Vagina (tissue), 2 donors: ENCODE results near the gene ECE1. TPM values are rescaled to one million over a fixed set of nuclear protein-coding genes. Genes with fewer than 3 reads are reported as not detected.

ENCODE experiments used
- DNase-seq, 2 donors: peaks; one replicate each; pipeline ENCODE4 v3.0.0-alpha.2; 2017; ENCODE audit errors: extremely low spot score in 2 of 2
- H3K27ac ChIP-seq: fragments of 200-600 bp; sonication (generic); one replicate; pipeline ENCODE4 v1.5.1; 2019
- H3K27me3 ChIP-seq: fragments of 200-600 bp; sonication (generic); one replicate; pipeline ENCODE4 v1.5.1; 2019
- H3K36me3 ChIP-seq, 2 donors: fragments of 200-600 bp; sonication (generic); one replicate each; pipeline ENCODE4 v1.5.1; 2017 to 2019
- H3K4me1 ChIP-seq: fragments of 200-600 bp; sonication (generic); one replicate; pipeline ENCODE4 v1.5.1; 2019
- H3K4me3 ChIP-seq, 2 donors: fragments of 200-600 bp; sonication (generic); 1 replicate in 1 of 2; 2 replicates in 1 of 2; pipeline ENCODE4 v1.5.1; 2016 to 2019
- H3K9me3 ChIP-seq: fragments of 200-600 bp; sonication (generic); one replicate; pipeline ENCODE4 v1.5.1; 2019
- POLR2A ChIP-seq, 2 donors: fragments of 450-650 bp; IDR thresholded peaks; one replicate each; pipeline ENCODE4 v1.6.1; 2017; ENCODE audit warnings: antibody characterized with exemption in 2 of 2, mild to moderate bottlenecking in 2 of 2, moderate library complexity in 2 of 2
- POLR2AphosphoS5 ChIP-seq, 2 donors: sonication (generic); formaldehyde crosslinking; IDR thresholded peaks; one replicate each; pipeline ENCODE4 v1.9.0; 2017; ENCODE audit warnings: antibody characterized with exemption in 2 of 2, mild to moderate bottlenecking in 2 of 2, low read depth in 1 of 2; ENCODE audit not compliant: insufficient read depth in 1 of 2
- intact Hi-C: fragments of 100-400 bp; cut with DNase I; formaldehyde crosslinking; loops from one replicate; pipeline ENCODE4 v1.15.1; 2023
- total RNA-seq: library from RNA; depleted of rRNA; stranded (reverse); fragments of >200 nt; gene quantifications from one replicate; pipeline ENCODE4 v1.2.3, GENCODE V29; 2016
- TF ChIP-seq, protein P1 (sequence below), 3 experiments: fragments of 450-650 bp in 2 of 3; fragments of 200-600 bp in 1 of 3; sonication (generic) in 1 of 3; IDR thresholded peaks; one replicate each; pipeline ENCODE4 v1.5.1; 2017 to 2019; ENCODE audit warnings: antibody characterized with exemption in 3 of 3, mild to moderate bottlenecking in 2 of 3, moderate library complexity in 2 of 3

ECE1 gene
- total RNA-seq, 1 donor from 2014 or later, result 93.8 TPM

DNA sequence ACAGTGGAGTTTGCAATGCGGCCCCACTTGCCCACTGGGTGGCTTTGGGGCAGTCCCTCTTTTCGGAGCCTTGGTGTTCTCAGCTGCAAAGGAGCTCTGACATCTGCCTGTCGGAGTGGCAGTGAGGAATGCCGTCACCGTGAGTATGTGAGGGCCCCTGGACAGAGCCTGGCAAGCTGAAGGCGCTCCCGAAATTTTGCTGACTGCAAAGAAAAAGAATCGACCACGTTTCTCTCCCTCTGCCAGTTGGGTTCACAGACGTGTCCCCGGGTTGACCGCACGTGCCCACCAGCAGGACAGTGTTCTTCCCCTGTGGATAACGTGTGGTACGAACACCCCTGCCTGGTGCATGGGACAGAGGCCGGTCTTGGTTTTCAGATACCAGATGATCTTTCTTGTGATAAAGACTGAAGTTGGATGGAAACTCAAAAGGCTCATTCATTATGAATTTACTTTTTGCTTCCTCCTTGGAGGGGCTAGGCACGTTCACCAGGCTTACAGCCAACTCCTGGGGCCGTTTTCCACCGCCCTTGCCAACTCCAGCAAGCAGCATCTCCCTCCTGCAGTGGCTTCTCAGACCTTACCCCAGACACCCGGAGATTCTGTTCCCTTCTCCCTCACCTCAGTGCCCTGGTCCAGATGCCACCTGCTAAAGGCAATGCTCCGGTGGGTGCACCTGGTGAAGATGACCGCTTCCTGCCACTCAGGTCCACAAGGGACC lies 29.7 kb downstream of the ECE1 start:
- Histone ChIP-seq H3K27ac (peak overlapping the region; percentile 89), H3K36me3 (peaks cover 0 to 44% of the 10 kb centered on the region in 2 donors), H3K4me3 (no peak overlapping the region), H3K9me3 (no peaks in the 10 kb centered on the region), H3K27me3 (no peaks in the 10 kb centered on the region), H3K4me1 (peaks cover 80% of the 10 kb centered on the region)
- TF ChIP-seq POLR2AphosphoS5 (IDR thresholded peaks at IDR 0.05; ENCODE audit: insufficient read depth in 1 of 2, low read depth in 1 of 2) (no peak), POLR2A (IDR thresholded peaks at IDR 0.05) (no peak)
- TF ChIP-seq, protein P1, sequence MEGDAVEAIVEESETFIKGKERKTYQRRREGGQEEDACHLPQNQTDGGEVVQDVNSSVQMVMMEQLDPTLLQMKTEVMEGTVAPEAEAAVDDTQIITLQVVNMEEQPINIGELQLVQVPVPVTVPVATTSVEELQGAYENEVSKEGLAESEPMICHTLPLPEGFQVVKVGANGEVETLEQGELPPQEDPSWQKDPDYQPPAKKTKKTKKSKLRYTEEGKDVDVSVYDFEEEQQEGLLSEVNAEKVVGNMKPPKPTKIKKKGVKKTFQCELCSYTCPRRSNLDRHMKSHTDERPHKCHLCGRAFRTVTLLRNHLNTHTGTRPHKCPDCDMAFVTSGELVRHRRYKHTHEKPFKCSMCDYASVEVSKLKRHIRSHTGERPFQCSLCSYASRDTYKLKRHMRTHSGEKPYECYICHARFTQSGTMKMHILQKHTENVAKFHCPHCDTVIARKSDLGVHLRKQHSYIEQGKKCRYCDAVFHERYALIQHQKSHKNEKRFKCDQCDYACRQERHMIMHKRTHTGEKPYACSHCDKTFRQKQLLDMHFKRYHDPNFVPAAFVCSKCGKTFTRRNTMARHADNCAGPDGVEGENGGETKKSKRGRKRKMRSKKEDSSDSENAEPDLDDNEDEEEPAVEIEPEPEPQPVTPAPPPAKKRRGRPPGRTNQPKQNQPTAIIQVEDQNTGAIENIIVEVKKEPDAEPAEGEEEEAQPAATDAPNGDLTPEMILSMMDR (IDR thresholded peaks at IDR 0.05), result no peak
- intact Hi-C loops, result loop anchor here (5.0 kb wide), 1 partner anchor 77 kb away; no protein-coding TSS in a partner anchor
- no peak for DNase-seq

DNA sequence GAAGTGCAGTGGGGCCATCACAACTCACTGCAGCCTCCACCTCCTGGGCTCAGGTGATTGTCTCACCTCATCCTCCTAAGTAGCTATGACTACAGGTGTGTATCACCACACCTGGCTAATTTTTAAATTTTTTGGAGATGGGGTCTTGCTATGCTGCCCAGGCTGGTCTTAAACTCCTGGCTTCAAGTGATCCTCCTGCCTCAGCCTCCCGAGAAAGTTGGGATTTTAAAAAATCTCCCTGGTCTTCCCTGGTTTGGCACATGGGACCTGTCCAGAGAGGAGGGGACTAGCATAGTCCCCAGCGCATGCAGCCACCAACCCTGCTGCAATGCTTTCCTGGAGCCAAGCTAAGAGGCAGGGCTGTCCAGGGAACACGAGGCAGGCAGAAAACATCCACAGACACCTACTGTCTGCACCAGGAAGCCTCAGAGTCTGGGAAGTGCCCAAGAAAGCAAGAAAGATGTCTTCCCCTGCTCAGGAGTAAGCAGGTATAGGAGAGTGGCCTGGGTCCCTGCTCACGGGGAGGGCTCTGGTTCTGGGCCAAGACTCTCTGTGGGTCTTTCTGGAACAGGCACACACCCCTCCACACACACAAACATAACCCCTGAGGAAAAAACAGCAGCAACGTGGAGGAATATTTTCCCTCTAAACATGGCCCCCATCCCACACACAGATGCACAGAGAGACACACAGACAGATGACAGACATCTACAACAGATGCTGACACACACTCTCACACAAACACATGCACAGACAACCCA lies 30.8 kb downstream of the ECE1 start:
- intact Hi-C loops, result loop anchor here (5.0 kb wide), 1 partner anchor 78 kb away; no protein-coding TSS in a partner anchor
- DNase-seq, result no peak
- Histone ChIP-seq H3K9me3 (no peaks in the 10 kb centered on the region), H3K27me3 (no peaks in the 10 kb centered on the region), H3K4me1 (peaks cover 90% of the 10 kb centered on the region), H3K36me3 (peaks cover 0 to 47% of the 10 kb centered on the region in 2 donors), H3K27ac (peak overlapping the region; percentile 89), H3K4me3 (no peak overlapping the region)
- TF ChIP-seq POLR2A (IDR thresholded peaks at IDR 0.05) (no peak), POLR2AphosphoS5 (IDR thresholded peaks at IDR 0.05; ENCODE audit: insufficient read depth in 1 of 2, low read depth in 1 of 2) (no peak)
- TF ChIP-seq, protein P1 (IDR thresholded peaks at IDR 0.05), result no peak

DNA sequence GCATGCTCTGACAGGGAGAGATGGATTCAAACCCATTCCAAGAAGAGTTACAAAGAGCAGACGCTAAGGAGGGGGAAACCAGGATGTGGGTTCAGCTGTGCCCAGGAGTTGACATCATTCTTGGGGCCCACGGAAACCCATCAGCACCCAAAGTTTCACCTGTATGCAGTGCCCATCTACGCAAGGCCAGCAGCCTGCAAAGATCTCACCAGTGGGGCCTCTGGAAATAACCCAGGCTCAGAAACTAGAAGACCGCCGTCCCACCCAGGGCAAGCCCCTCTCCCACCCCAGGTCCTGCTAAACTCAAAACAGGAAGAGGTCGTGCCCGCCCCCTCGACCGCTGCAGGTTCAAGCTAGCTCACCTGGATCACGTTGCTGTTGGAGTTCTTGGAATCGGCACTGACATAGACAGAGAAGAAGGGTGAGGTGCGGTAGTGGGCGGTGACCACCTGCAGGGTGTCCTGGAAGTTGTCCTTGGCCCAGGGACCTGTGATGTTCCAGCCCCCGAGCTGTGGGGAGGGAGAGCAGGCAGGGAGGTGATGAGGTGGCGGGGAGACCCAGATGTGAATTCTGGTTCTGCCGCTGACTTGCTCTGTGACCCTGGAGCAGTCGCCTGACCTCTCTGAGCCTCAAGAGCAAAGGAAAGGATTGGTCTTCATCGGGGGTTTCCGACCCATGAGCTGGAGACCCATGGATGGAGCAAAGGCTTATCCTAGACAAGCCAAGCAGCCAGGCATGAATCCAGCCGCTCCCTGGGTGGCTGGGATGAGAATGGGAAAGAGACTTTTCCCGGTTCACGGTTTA lies 31.7 kb downstream of the ECE1 start:
- peaks cover 88% of the 10 kb centered on the region for H3K4me1 ChIP-seq
- intact Hi-C loops, result no loop called here
- TF ChIP-seq, protein P1 (IDR thresholded peaks at IDR 0.05), result no peak
- TF ChIP-seq POLR2A (IDR thresholded peaks at IDR 0.05) (no peak), POLR2AphosphoS5 (IDR thresholded peaks at IDR 0.05; ENCODE audit: insufficient read depth in 1 of 2, low read depth in 1 of 2) (no peak)

DNA sequence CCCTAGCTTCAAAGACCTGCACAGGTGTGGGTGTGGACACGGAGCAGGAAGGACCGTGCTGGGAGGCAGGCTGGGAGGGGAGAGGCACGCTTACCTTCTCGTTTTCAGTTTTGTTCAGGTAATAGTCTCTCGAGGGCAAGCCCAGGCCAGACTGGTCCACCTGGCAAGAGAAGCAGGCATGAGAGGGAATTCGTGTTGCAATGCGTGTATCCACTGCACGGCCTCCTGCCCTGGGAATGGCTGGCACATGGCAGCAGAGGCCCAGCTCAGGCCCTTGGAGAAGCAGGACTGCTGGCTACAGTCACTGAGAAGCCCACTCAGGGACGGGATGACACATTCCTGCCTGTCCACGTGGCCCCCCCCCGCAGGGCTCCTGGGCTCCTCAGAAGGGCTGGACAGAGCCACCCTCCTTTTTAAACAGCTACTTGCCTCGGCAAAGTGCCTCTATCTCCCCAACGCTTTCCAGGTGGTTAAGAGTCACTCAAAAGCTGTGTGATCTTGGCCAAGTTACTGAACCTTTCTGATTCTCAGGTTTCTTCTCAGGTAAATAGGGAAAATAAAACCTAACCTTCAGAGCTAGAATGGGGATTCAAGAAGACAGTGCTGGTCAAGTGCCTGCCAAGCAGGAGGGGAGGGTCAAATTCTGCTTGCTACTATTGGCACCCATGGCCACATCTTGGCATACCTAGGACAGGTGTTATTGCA lies 32.7 kb downstream of the ECE1 start:
- peaks cover 0 to 53% of the 10 kb centered on the region in 2 donors for H3K36me3 ChIP-seq
- no peak for DNase-seq
- H3K4me1 ChIP-seq, result peaks cover 88% of the 10 kb centered on the region
- peak overlapping the region; percentile 89 for H3K27ac ChIP-seq
- TF ChIP-seq POLR2AphosphoS5 (IDR thresholded peaks at IDR 0.05; ENCODE audit: insufficient read depth in 1 of 2, low read depth in 1 of 2) (peak in 1 of 2 donors; percentile 45), POLR2A (IDR thresholded peaks at IDR 0.05) (no peak)
- no peak overlapping the region for H3K4me3 ChIP-seq
- H3K27me3 ChIP-seq, result no peaks in the 10 kb centered on the region
- intact Hi-C loops, result no loop called here
- H3K9me3 ChIP-seq, result no peaks in the 10 kb centered on the region

More for the DNA sequence above, 31.7 kb downstream of the ECE1 start:
- Histone ChIP-seq H3K4me3 (no peak overlapping the region), H3K9me3 (no peaks in the 10 kb centered on the region), H3K27me3 (no peaks in the 10 kb centered on the region), H3K36me3 (peaks cover 0 to 47% of the 10 kb centered on the region in 2 donors), H3K27ac (peak overlapping the region; percentile 89)
- DNase-seq, result no peak
